ENCODE data around the gene RPRD1A.

- TF ChIP-seq POLR2A (IDR thresholded peaks at IDR 0.05; ENCODE audit: low read depth, low read length) (no peak), POLR2AphosphoS5 (IDR thresholded peaks at IDR 0.05; ENCODE audit: low read depth, low read length) (no peak), TAF1 (IDR thresholded peaks at IDR 0.05; ENCODE audit: low read depth, low read length) (no peak), POU2F2 (IDR thresholded peaks at IDR 0.05; ENCODE audit: low read depth, low read length) (no peak), SPI1 (IDR thresholded peaks at IDR 0.05; ENCODE audit: low read depth, low read length) (no peak)
Measured at GRCh38 chr18:36051760-36052159, 15.6 kb downstream of the RPRD1A start.
